WTC11 (cell line): Measurements from ENCODE around the gene GRIK5. TPM values are rescaled to one million over a fixed set of nuclear protein-coding genes. Genes with fewer than 3 reads are reported as not detected.

ENCODE experiments used
- ATAC-seq: fragments of 200-7000 bp; cut with Tn5 transposase; 2 replicates; pipeline ENCODE4 v1.10.0; 2021; ENCODE audit warnings: mild to moderate bottlenecking, moderate library complexity
- CTCF ChIA-PET: fragments of 300-600 bp; sonication (Branson Sonifier 250); formaldehyde crosslinking; loops from one replicate; lab custom pipeline; 2021; ENCODE audit warnings: antibody characterized with exemption; lab: Charles Lee
- POLR2A ChIA-PET: fragments of 350-600 bp; sonication (Branson Sonifier 250); formaldehyde crosslinking; loops from one replicate; lab custom pipeline; 2021; ENCODE audit warnings: antibody characterized with exemption; lab: Charles Lee
- DNase-seq: peaks from one replicate; pipeline ENCODE4 v3.0.0; 2021; ENCODE audit warnings: low spot score
- H3K27ac Mint-ChIP-seq: 2 replicates; pipeline ENCODE4 v1.8.0; 2021; ENCODE audit warnings: mixed read lengths
- H3K27me3 Mint-ChIP-seq: 2 replicates; pipeline ENCODE4 v1.8.0; 2021; ENCODE audit warnings: low read depth, mild to moderate bottlenecking, moderate library complexity, mixed read lengths
- H3K36me3 Mint-ChIP-seq: 2 replicates; pipeline ENCODE4 v1.8.0; 2021; ENCODE audit warnings: mixed read lengths
- H3K4me1 Mint-ChIP-seq: 2 replicates; pipeline ENCODE4 v1.8.0; 2022; ENCODE audit warnings: mixed read lengths
- H3K4me3 Mint-ChIP-seq: 2 replicates; pipeline ENCODE4 v1.8.0; 2021; ENCODE audit warnings: mild to moderate bottlenecking, moderate library complexity, mixed read lengths
- H3K9me3 Mint-ChIP-seq: 2 replicates; pipeline ENCODE4 v1.8.0; 2021; ENCODE audit warnings: mixed read lengths
- CREM ChIP-seq: sonication (generic); formaldehyde crosslinking; IDR thresholded peaks from 2 replicates; pipeline ENCODE4 v1.8.1; 2022; ENCODE audit warnings: mild to moderate bottlenecking, missing genetic modification reagents, moderate library complexity
- FOXP1 ChIP-seq: sonication (generic); formaldehyde crosslinking; IDR thresholded peaks from 2 replicates; pipeline ENCODE4 v1.8.0; 2022; ENCODE audit warnings: missing genetic modification reagents, mild to moderate bottlenecking, moderate library complexity, borderline replicate concordance
- KAT7 ChIP-seq: sonication (generic); formaldehyde crosslinking; IDR thresholded peaks from 2 replicates; pipeline ENCODE4 v1.8.1; 2023; ENCODE audit warnings: missing genetic modification reagents, mild to moderate bottlenecking, borderline replicate concordance
- MXD4 ChIP-seq: fragments of 250-450 bp; sonication (Bioruptor Pico); IDR thresholded peaks from 2 replicates; pipeline ENCODE4 v1.8.0; 2021; ENCODE audit warnings: mild to moderate bottlenecking, moderate library complexity, borderline replicate concordance
- MYBL2 ChIP-seq: sonication (generic); formaldehyde crosslinking; IDR thresholded peaks from 2 replicates; pipeline ENCODE4 v1.8.1; 2023; ENCODE audit warnings: mild to moderate bottlenecking, moderate library complexity, missing genetic modification reagents
- NFATC4 ChIP-seq: fragments of 250-450 bp; sonication (Bioruptor Pico); IDR thresholded peaks from 2 replicates; pipeline ENCODE4 v1.9.0; 2021; ENCODE audit warnings: mild to moderate bottlenecking
- NFE2L1 ChIP-seq: sonication (generic); formaldehyde crosslinking; IDR thresholded peaks from 2 replicates; pipeline ENCODE4 v1.8.1; 2023; ENCODE audit warnings: missing genetic modification reagents
- NR1H2 ChIP-seq: sonication (generic); formaldehyde crosslinking; IDR thresholded peaks from 2 replicates; pipeline ENCODE4 v1.9.0; 2021; ENCODE audit warnings: mild to moderate bottlenecking, moderate library complexity, missing genetic modification reagents
- OVOL2 ChIP-seq: fragments of 250-450 bp; sonication (Bioruptor Pico); IDR thresholded peaks from 2 replicates; pipeline ENCODE4 v1.9.0; 2021; ENCODE audit warnings: mild to moderate bottlenecking, borderline replicate concordance
- SMAD4 ChIP-seq: sonication (generic); formaldehyde crosslinking; IDR thresholded peaks from 2 replicates; pipeline ENCODE4 v1.8.0; 2022; ENCODE audit warnings: mild to moderate bottlenecking, missing genetic modification reagents
- TEAD4 ChIP-seq: sonication (generic); formaldehyde crosslinking; IDR thresholded peaks from 2 replicates; pipeline ENCODE4 v1.8.0; 2022; ENCODE audit warnings: mild to moderate bottlenecking, missing genetic modification reagents
- ZBTB21 ChIP-seq: sonication (generic); formaldehyde crosslinking; IDR thresholded peaks from 2 replicates; pipeline ENCODE4 v1.8.1; 2023; ENCODE audit warnings: mild to moderate bottlenecking, missing genetic modification reagents, borderline replicate concordance
- ZNF121 ChIP-seq: sonication (generic); formaldehyde crosslinking; IDR thresholded peaks from 2 replicates; pipeline ENCODE4 v1.8.0; 2023; ENCODE audit warnings: missing genetic modification reagents
- ZNF138 ChIP-seq: sonication (generic); formaldehyde crosslinking; conservative IDR thresholded peaks from 2 replicates; pipeline ENCODE4 v1.8.1; 2022; ENCODE audit warnings: mild to moderate bottlenecking, moderate library complexity, missing genetic modification reagents
- ZNF219 ChIP-seq: sonication (generic); formaldehyde crosslinking; IDR thresholded peaks from 2 replicates; pipeline ENCODE4 v1.8.0; 2023; ENCODE audit warnings: missing genetic modification reagents, mild to moderate bottlenecking, borderline replicate concordance
- ZNF263 ChIP-seq: sonication (generic); formaldehyde crosslinking; IDR thresholded peaks from 2 replicates; pipeline ENCODE4 v1.8.1; 2022; ENCODE audit warnings: low read depth, mild to moderate bottlenecking, moderate library complexity, missing genetic modification reagents
- ZNF317 ChIP-seq: sonication (generic); formaldehyde crosslinking; IDR thresholded peaks from 2 replicates; pipeline ENCODE4 v1.8.1; 2023; ENCODE audit warnings: low read depth, mild to moderate bottlenecking, moderate library complexity, missing genetic modification reagents, borderline replicate concordance
- total RNA-seq: library from RNA; stranded (reverse); gene quantifications from 3 replicates; pipeline ENCODE4 v1.2.3, GENCODE V29; 2021
- TF ChIP-seq, protein P1 (sequence below): sonication (generic); formaldehyde crosslinking; IDR thresholded peaks from 2 replicates; pipeline ENCODE4 v1.8.1; 2022; ENCODE audit warnings: mild to moderate bottlenecking, missing genetic modification reagents, moderate library complexity, borderline replicate concordance
- TF ChIP-seq, protein P2 (sequence below): sonication (generic); formaldehyde crosslinking; IDR thresholded peaks from 2 replicates; pipeline ENCODE4 v1.8.0; 2022; ENCODE audit warnings: mild to moderate bottlenecking, missing genetic modification reagents
- TF ChIP-seq, protein P3 (sequence below): sonication (generic); formaldehyde crosslinking; conservative IDR thresholded peaks from 2 replicates; pipeline ENCODE4 v1.8.1; 2022; ENCODE audit warnings: mild to moderate bottlenecking, missing genetic modification reagents
- TF ChIP-seq, protein P4 (sequence below): fragments of 250-450 bp; sonication (Bioruptor Pico); IDR thresholded peaks from 2 replicates; pipeline ENCODE4 v1.9.0; 2021; ENCODE audit warnings: mild to moderate bottlenecking, borderline replicate concordance
- TF ChIP-seq, protein P5 (sequence below): fragments of 250-450 bp; sonication (Bioruptor Pico); conservative IDR thresholded peaks from 2 replicates; pipeline ENCODE4 v1.9.0; 2021; ENCODE audit warnings: mild to moderate bottlenecking

The GRIK5 gene
- total RNA-seq, 1 experiment from 2014 or later, result 52.3 TPM

DNA sequence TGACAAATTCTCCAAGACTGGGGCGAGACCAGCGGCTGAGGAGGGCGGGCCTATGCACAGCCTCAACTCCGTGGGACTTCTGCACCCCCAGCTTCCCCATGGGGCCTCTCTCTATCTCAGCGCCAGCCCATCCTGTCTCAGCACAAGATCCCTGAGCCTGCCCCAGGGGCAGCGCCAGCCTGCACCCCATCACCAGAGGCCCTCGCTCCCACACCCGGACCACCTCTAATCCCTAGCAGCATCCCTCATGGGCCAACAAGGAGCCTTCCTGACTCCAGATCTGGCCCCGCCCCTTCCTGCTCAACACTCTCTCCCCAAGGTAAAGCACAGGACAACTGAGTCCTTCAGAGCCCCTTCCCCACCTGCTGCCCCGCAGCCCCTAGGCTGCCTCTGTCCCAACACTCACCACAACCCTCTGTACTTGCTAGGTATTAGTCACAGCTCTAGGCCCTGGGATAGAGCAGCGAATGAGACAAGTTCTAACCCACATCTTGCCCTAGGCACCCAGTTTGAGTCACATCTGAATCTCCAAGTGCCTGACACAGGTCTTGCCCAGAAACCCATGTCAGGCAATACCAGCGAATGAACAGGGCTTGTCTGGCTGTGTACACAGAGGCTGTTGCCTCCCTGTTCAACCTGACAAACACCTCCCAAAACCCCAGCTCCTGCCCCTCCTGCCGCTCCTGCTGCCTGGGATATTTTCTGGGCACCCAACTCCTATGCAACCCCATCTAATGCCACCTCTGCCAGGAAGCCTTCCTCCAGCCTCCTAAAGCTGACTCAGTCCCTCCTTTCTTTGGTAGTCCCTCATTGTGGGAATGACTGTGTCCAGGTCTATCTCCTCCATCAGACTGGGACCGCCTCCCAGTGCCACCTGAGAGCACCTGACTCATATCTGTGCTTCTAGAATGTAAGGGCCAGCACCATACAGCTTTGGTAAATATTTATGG, 18.6 kb downstream of the GRIK5 start:
- no peaks in the 10 kb centered on the region for H3K27me3 Mint-ChIP-seq
- H3K9me3 Mint-ChIP-seq, result no peaks in the 10 kb centered on the region
- CTCF ChIA-PET, result interaction anchor here (0.9 to 2.9 kb wide), 4 partner anchors 16 to 23 kb away, joined by 4 to 12 read pairs (median 8); no protein-coding TSS in a partner anchor
- POLR2A ChIA-PET, result no interaction called here
- DNase-seq (no peak), ATAC-seq (no peak)
- no peaks in the 10 kb centered on the region for H3K4me1 Mint-ChIP-seq
- H3K4me3 Mint-ChIP-seq, result no peak overlapping the region
- H3K36me3 Mint-ChIP-seq, result peaks cover 31% of the 10 kb centered on the region
- no peak overlapping the region; the same call in 1 of the 2 replicates for H3K27ac Mint-ChIP-seq
- no peak for TF ChIP-seq ZNF219 (CRISPR knock-in tag)
- TF ChIP-seq ZNF263, result no peak
- no peak for TF ChIP-seq OVOL2
- no peak for TF ChIP-seq NFE2L1 (CRISPR knock-in tag)
- TF ChIP-seq, protein P1, sequence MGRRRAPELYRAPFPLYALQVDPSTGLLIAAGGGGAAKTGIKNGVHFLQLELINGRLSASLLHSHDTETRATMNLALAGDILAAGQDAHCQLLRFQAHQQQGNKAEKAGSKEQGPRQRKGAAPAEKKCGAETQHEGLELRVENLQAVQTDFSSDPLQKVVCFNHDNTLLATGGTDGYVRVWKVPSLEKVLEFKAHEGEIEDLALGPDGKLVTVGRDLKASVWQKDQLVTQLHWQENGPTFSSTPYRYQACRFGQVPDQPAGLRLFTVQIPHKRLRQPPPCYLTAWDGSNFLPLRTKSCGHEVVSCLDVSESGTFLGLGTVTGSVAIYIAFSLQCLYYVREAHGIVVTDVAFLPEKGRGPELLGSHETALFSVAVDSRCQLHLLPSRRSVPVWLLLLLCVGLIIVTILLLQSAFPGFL (CRISPR knock-in tag), result no peak
- TF ChIP-seq, protein P2, sequence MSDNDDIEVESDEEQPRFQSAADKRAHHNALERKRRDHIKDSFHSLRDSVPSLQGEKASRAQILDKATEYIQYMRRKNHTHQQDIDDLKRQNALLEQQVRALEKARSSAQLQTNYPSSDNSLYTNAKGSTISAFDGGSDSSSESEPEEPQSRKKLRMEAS (CRISPR knock-in tag), result no peak
- no peak for TF ChIP-seq ZNF317 (CRISPR knock-in tag)
- no peak for TF ChIP-seq MYBL2 (CRISPR knock-in tag)
- no peak for TF ChIP-seq TEAD4
- TF ChIP-seq ZNF138, result no peak
- no peak for TF ChIP-seq ZBTB21 (CRISPR knock-in tag)
- TF ChIP-seq MXD4 (CRISPR knock-in tag), result no peak
- TF ChIP-seq NR1H2 (CRISPR knock-in tag), result no peak
- no peak for TF ChIP-seq NFATC4 (CRISPR knock-in tag)

DNA sequence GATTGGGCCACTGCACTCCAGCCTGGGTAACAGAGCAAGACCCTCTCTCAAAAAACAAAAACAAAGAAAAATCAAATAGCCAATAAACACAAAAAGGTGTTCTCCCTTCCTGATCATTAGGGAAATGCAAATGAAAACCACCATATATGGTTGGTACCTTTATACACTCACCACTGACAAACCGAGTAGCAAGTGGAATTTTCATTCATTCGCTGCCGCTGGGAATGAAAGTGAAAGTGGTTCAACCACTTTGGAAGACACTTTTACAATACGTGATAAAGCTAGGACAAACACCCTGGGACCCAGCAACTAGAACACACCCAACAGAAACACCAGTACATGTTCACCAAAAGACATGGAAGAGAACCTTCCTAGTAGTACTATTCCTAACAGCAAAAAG, 21.0 kb downstream of the GRIK5 start:
- Mint-ChIP-seq H3K4me1 (no peaks in the 10 kb centered on the region), H3K36me3 (peaks cover 32% of the 10 kb centered on the region), H3K27ac (no peak overlapping the region), H3K27me3 (no peaks in the 10 kb centered on the region), H3K9me3 (no peaks in the 10 kb centered on the region), H3K4me3 (no peak overlapping the region)
- POLR2A ChIA-PET, result no interaction called here
- CTCF ChIA-PET, result interaction anchor here (2.9 kb wide), 1 partner anchor 14 kb away, joined by 12 read pairs; no protein-coding TSS in a partner anchor
- DNase-seq (no peak), ATAC-seq (no peak)
- TF ChIP-seq KAT7, result no peak

DNA sequence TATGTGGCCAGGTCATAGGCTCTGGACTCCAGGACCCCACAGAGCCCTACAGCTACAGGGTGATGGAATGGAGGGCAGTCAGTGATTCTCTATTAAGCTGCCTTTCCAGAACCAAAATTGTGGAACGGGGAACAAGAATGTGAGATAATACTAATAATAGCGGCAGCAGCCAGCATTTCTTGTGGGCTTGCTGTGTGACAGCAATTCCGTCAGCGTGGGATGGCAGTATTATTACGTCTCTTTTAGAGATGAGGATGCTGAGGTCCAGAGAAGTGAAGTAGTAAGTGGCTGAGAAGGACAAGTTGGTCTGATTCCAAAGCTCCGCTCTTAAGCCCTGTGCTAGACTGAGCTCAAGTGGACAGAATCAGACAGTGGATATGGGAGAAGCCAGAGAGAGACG, 24.4 kb downstream of the GRIK5 start:
- CTCF ChIA-PET, result interaction anchor here (2.2 to 2.3 kb wide), 2 partner anchors 11 to 17 kb away, joined by 12 to 19 read pairs; no protein-coding TSS in a partner anchor
- Mint-ChIP-seq H3K4me1 (no peaks in the 10 kb centered on the region), H3K36me3 (peaks cover 46% of the 10 kb centered on the region), H3K27ac (no peak overlapping the region), H3K4me3 (no peak overlapping the region), H3K9me3 (no peaks in the 10 kb centered on the region), H3K27me3 (no peaks in the 10 kb centered on the region)
- no peak for DNase-seq
- ATAC-seq, result no peak
- POLR2A ChIA-PET, result interaction anchor here (0.6 kb wide), 1 partner anchor 150 kb away, joined by 3 read pairs; no protein-coding TSS in a partner anchor
- TF ChIP-seq CREM (CRISPR knock-in tag) (no peak), ZNF121 (CRISPR knock-in tag) (no peak), TEAD4 (no peak), MXD4 (CRISPR knock-in tag) (no peak), ZNF219 (CRISPR knock-in tag) (no peak), SMAD4 (CRISPR knock-in tag) (no peak), FOXP1 (no peak)
- TF ChIP-seq, protein P3, sequence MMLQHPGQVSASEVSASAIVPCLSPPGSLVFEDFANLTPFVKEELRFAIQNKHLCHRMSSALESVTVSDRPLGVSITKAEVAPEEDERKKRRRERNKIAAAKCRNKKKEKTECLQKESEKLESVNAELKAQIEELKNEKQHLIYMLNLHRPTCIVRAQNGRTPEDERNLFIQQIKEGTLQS (CRISPR knock-in tag), result no peak
- TF ChIP-seq, protein P4, sequence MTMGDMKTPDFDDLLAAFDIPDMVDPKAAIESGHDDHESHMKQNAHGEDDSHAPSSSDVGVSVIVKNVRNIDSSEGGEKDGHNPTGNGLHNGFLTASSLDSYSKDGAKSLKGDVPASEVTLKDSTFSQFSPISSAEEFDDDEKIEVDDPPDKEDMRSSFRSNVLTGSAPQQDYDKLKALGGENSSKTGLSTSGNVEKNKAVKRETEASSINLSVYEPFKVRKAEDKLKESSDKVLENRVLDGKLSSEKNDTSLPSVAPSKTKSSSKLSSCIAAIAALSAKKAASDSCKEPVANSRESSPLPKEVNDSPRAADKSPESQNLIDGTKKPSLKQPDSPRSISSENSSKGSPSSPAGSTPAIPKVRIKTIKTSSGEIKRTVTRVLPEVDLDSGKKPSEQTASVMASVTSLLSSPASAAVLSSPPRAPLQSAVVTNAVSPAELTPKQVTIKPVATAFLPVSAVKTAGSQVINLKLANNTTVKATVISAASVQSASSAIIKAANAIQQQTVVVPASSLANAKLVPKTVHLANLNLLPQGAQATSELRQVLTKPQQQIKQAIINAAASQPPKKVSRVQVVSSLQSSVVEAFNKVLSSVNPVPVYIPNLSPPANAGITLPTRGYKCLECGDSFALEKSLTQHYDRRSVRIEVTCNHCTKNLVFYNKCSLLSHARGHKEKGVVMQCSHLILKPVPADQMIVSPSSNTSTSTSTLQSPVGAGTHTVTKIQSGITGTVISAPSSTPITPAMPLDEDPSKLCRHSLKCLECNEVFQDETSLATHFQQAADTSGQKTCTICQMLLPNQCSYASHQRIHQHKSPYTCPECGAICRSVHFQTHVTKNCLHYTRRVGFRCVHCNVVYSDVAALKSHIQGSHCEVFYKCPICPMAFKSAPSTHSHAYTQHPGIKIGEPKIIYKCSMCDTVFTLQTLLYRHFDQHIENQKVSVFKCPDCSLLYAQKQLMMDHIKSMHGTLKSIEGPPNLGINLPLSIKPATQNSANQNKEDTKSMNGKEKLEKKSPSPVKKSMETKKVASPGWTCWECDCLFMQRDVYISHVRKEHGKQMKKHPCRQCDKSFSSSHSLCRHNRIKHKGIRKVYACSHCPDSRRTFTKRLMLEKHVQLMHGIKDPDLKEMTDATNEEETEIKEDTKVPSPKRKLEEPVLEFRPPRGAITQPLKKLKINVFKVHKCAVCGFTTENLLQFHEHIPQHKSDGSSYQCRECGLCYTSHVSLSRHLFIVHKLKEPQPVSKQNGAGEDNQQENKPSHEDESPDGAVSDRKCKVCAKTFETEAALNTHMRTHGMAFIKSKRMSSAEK (CRISPR knock-in tag), result no peak
- TF ChIP-seq, protein P5, sequence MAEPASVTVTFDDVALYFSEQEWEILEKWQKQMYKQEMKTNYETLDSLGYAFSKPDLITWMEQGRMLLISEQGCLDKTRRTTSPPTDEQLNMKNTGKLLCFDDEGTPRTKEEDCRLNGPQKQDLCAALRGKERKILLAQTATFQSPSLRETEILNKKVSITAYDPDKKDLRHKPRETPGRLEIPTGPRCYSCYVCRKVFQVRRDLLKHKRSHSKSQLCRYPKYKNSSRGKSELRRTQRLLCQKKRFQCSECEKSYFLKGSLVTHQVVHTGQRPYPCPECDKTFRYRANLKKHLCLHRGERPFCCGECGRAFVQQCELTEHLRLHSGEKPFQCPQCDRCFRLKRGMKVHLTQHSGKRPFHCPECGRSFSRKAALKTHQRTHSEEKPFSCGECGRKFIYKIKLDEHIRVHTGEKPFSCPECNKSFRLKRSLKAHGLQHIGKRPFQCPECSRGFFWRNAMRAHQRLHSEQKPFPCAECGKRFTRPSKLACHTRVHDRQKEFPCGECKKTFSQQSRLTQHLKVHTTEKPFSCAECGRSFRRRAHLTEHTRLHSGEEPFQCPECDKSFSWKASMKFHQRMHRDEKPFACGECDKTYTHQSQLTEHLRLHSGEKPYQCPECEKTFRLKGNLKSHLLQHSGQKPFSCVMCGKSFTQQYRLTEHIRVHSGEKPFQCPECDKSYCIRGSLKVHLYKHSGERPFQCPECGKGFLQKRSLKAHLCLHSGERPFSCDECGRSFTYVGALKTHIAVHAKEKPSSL (CRISPR knock-in tag), result no peak
